ENCODE results near the gene MEA1. TPM values are rescaled to one million over a fixed set of nuclear protein-coding genes. Genes with fewer than 3 reads are reported as not detected.
A peak's percentile ranks its signal among the peaks of the same experiment; 100 is the strongest.

The MEA1 gene
- total and polyA plus RNA-seq, 4 donors: 10.7 to 50.3 (median 30.6) TPM

- TF ChIP-seq, protein P1, sequence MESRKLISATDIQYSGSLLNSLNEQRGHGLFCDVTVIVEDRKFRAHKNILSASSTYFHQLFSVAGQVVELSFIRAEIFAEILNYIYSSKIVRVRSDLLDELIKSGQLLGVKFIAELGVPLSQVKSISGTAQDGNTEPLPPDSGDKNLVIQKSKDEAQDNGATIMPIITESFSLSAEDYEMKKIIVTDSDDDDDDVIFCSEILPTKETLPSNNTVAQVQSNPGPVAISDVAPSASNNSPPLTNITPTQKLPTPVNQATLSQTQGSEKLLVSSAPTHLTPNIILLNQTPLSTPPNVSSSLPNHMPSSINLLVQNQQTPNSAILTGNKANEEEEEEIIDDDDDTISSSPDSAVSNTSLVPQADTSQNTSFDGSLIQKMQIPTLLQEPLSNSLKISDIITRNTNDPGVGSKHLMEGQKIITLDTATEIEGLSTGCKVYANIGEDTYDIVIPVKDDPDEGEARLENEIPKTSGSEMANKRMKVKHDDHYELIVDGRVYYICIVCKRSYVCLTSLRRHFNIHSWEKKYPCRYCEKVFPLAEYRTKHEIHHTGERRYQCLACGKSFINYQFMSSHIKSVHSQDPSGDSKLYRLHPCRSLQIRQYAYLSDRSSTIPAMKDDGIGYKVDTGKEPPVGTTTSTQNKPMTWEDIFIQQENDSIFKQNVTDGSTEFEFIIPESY (IDR thresholded peaks at IDR 0.05): no peak
Observed at GRCh38 chr6:43060034-43060754, 46.4 kb upstream of the MEA1 start (continued).

- Histone ChIP-seq H3K4me3 (ENCODE audit: low read depth in 1 of 3, low read length in 3 of 3) (peak within 1 kb of the TSS; percentile 91 to 97 (median 92)), H3K36me3 (ENCODE audit: control insufficient read depth in 4 of 4, insufficient read depth in 3 of 4, low read depth in 1 of 4, low read length in 3 of 4) (peaks cover 2 to 21% (median 12%) of the 10 kb centered on the region in 4 donors), H3K9me3 (ENCODE audit: control insufficient read depth in 4 of 4, low read length in 3 of 4) (no peaks in the 10 kb centered on the region), H3K4me1 (ENCODE audit: control insufficient read depth in 4 of 4, insufficient read depth in 4 of 4, low read length in 3 of 4) (peaks cover 0 to 43% (median 33%) of the 10 kb centered on the region in 4 donors), H3K27ac (ENCODE audit: low read depth in 1 of 2, low read length in 2 of 2) (peak within 1 kb of the TSS; percentile 83 to 89), H3K9ac (ENCODE audit: low read depth in 1 of 2, low read length in 2 of 2) (peak within 1 kb of the TSS; percentile 91 to 92), H3K27me3 (ENCODE audit: control insufficient read depth in 4 of 4, insufficient read depth in 4 of 4, low read length in 3 of 4) (no peaks in the 10 kb centered on the region)
- under 1% methylated on average over 64 of the region's 64 CpGs for WGBS
- peak; percentile 100 for DNase-seq (ENCODE audit: low spot score)
- TF ChIP-seq FOXA2 (IDR thresholded peaks at IDR 0.05) (no peak), RAD21 (IDR thresholded peaks at IDR 0.05) (peak in 1 of 2 donors; percentile 12), HNF4A (conservative IDR thresholded peaks at IDR 0.05) (peak; percentile 88 to 89), YY1 (IDR thresholded peaks at IDR 0.05) (peak; percentile 99), FOXA1 (IDR thresholded peaks at IDR 0.05) (no peak), NR2F2 (IDR thresholded peaks at IDR 0.05) (peak; percentile 66), RXRA (IDR thresholded peaks at IDR 0.05) (peak; percentile 35 to 53), GABPA (IDR thresholded peaks at IDR 0.05 in 1 of 2, conservative IDR thresholded peaks at IDR 0.05 in 1 of 2) (peak in 1 of 2 donors; percentile 75), EGR1 (IDR thresholded peaks at IDR 0.05; ENCODE audit: low read depth in 2 of 2) (peak; percentile 77 to 80), MAX (IDR thresholded peaks at IDR 0.05) (peak; percentile 90), HNF4G (IDR thresholded peaks at IDR 0.05) (peak; percentile 64), SP1 (IDR thresholded peaks at IDR 0.05) (peak; percentile 75), JUND (IDR thresholded peaks at IDR 0.05) (peak in 1 of 2 donors; percentile 11)
- TF ChIP-seq, protein P1 (IDR thresholded peaks at IDR 0.05): peak; percentile 81
- TF ChIP-seq, protein P2, sequence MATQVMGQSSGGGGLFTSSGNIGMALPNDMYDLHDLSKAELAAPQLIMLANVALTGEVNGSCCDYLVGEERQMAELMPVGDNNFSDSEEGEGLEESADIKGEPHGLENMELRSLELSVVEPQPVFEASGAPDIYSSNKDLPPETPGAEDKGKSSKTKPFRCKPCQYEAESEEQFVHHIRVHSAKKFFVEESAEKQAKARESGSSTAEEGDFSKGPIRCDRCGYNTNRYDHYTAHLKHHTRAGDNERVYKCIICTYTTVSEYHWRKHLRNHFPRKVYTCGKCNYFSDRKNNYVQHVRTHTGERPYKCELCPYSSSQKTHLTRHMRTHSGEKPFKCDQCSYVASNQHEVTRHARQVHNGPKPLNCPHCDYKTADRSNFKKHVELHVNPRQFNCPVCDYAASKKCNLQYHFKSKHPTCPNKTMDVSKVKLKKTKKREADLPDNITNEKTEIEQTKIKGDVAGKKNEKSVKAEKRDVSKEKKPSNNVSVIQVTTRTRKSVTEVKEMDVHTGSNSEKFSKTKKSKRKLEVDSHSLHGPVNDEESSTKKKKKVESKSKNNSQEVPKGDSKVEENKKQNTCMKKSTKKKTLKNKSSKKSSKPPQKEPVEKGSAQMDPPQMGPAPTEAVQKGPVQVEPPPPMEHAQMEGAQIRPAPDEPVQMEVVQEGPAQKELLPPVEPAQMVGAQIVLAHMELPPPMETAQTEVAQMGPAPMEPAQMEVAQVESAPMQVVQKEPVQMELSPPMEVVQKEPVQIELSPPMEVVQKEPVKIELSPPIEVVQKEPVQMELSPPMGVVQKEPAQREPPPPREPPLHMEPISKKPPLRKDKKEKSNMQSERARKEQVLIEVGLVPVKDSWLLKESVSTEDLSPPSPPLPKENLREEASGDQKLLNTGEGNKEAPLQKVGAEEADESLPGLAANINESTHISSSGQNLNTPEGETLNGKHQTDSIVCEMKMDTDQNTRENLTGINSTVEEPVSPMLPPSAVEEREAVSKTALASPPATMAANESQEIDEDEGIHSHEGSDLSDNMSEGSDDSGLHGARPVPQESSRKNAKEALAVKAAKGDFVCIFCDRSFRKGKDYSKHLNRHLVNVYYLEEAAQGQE (IDR thresholded peaks at IDR 0.05): peak; percentile 19
- TF ChIP-seq, protein P3, sequence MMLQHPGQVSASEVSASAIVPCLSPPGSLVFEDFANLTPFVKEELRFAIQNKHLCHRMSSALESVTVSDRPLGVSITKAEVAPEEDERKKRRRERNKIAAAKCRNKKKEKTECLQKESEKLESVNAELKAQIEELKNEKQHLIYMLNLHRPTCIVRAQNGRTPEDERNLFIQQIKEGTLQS (IDR thresholded peaks at IDR 0.05): no peak
- TF ChIP-seq, protein P4, sequence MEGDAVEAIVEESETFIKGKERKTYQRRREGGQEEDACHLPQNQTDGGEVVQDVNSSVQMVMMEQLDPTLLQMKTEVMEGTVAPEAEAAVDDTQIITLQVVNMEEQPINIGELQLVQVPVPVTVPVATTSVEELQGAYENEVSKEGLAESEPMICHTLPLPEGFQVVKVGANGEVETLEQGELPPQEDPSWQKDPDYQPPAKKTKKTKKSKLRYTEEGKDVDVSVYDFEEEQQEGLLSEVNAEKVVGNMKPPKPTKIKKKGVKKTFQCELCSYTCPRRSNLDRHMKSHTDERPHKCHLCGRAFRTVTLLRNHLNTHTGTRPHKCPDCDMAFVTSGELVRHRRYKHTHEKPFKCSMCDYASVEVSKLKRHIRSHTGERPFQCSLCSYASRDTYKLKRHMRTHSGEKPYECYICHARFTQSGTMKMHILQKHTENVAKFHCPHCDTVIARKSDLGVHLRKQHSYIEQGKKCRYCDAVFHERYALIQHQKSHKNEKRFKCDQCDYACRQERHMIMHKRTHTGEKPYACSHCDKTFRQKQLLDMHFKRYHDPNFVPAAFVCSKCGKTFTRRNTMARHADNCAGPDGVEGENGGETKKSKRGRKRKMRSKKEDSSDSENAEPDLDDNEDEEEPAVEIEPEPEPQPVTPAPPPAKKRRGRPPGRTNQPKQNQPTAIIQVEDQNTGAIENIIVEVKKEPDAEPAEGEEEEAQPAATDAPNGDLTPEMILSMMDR (IDR thresholded peaks at IDR 0.05; ENCODE audit: low read depth, low read length, missing input control): no peak
Observed at GRCh38 chr6:43059168-43060033, 45.7 kb upstream of the MEA1 start, which contains the start of the genes KLC4 and MRPL2. Gene KLC4 (plus strand): TSS chr6:43059631. CDS start chr6:43061336, 1,705 bp downstream. Gene MRPL2 (minus strand): TSS chr6:43059434. CDS start chr6:43059381, 53 bp downstream.
